MCF 10A (cell line): ENCODE data around the gene AP1G1. TPM values are rescaled to one million over a fixed set of nuclear protein-coding genes. Genes with fewer than 3 reads are reported as not detected.
A peak's percentile ranks its signal among the peaks of the same experiment; 100 is the strongest.

ENCODE experiments used
- Bru-seq: library from RNA; stranded (reverse); fragments of 400-500 nt; gene quantifications from one replicate; lab custom pipeline; 2021; lab: Mats Ljungman, UMichigan
- BruChase-seq, 2 experiments: library from RNA; stranded (reverse); fragments of 400-500 nt; gene quantifications; one replicate each; lab custom pipeline; 2021; lab: Mats Ljungman, UMichigan
- BruUV-seq: library from RNA; stranded (reverse); fragments of 400-500 nt; replicated peaks from 2 replicates; lab custom pipeline; 2021; lab: Mats Ljungman, UMichigan
- CTCF ChIA-PET: fragments of 300-600 bp; sonication (Branson Sonifier 250); formaldehyde crosslinking; extraction: SDS; loops from one replicate; lab custom pipeline; 2021; ENCODE audit warnings: antibody characterized with exemption, inconsistent platforms; lab: Yijun Ruan, JAX
- POLR2A ChIA-PET: fragments of 300-600, 350-650 bp; sonication (Branson Sonifier 250); formaldehyde crosslinking; extraction: SDS; loops from one replicate; lab custom pipeline; 2020; ENCODE audit warnings: antibody characterized with exemption, inconsistent platforms; lab: Yijun Ruan, JAX
- DNase-seq: peaks from one replicate; pipeline ENCODE4 v3.0.0-alpha.2; 2018; ENCODE audit not compliant: unreplicated experiment
- H3K27ac Mint-ChIP-seq: one replicate; pipeline ENCODE4 v1.8.0; 2022; ENCODE audit warnings: mild to moderate bottlenecking, low read depth, mixed read lengths; ENCODE audit not compliant: unreplicated experiment
- H3K27me3 Mint-ChIP-seq: one replicate; pipeline ENCODE4 v1.8.0; 2022; ENCODE audit warnings: mixed read lengths; ENCODE audit not compliant: insufficient read depth, unreplicated experiment
- H3K36me3 Mint-ChIP-seq: one replicate; pipeline ENCODE4 v1.8.0; 2022; ENCODE audit warnings: mild to moderate bottlenecking, moderate library complexity, mixed read lengths; ENCODE audit not compliant: insufficient read depth, unreplicated experiment
- H3K4me1 Mint-ChIP-seq: one replicate; pipeline ENCODE4 v1.8.0; 2022; ENCODE audit warnings: mixed read lengths; ENCODE audit not compliant: insufficient read depth, unreplicated experiment
- H3K4me3 Mint-ChIP-seq: one replicate; pipeline ENCODE4 v1.8.0; 2022; ENCODE audit warnings: mild to moderate bottlenecking, moderate library complexity, mixed read lengths; ENCODE audit not compliant: unreplicated experiment
- H3K9me3 Mint-ChIP-seq: one replicate; pipeline ENCODE4 v1.8.0; 2022; ENCODE audit warnings: mixed read lengths; ENCODE audit not compliant: unreplicated experiment
- CTCF ChIP-seq: fragments of 200-600 bp; IDR thresholded peaks from one replicate; pipeline ENCODE4 v1.8.0; 2022; ENCODE audit warnings: antibody characterized with exemption, mild to moderate bottlenecking; ENCODE audit not compliant: unreplicated experiment
- intact Hi-C: fragments of 100-400 bp; cut with micrococcal nuclease; formaldehyde crosslinking; loops from 2 replicates; pipeline ENCODE4 v1.14.1; 2022
- long read RNA-seq: library from polyadenylated mRNA; stranded (forward); transcript quantifications from one replicate; pipeline ENCODE4 v2.0.0, GENCODE V29; 2022
- total RNA-seq: library from RNA; stranded (reverse); gene quantifications from 2 replicates; pipeline ENCODE4 v1.2.3, GENCODE V29; 2022

AP1G1 gene
- total RNA-seq, result 99.5 and 100 TPM in 2 replicates
- Bru-seq, nascent RNA, result percentile 89 among the genes with signal in this experiment
- percentile 96 among the genes with signal in this experiment for BruChase-seq, experiment 1, labeled RNA remaining after a 6-hour chase
- BruChase-seq, experiment 2, labeled RNA remaining after a 2-hour chase, result percentile 94 among the genes with signal in this experiment
- long read RNA-seq, full-length matches to known transcripts, result 29 of 85 reads
- long read RNA-seq, partial matches to known transcripts, result 13 of 85 reads
- long read RNA-seq, other reads (novel, unspliced or antisense), result 43 of 85 reads

DNA sequence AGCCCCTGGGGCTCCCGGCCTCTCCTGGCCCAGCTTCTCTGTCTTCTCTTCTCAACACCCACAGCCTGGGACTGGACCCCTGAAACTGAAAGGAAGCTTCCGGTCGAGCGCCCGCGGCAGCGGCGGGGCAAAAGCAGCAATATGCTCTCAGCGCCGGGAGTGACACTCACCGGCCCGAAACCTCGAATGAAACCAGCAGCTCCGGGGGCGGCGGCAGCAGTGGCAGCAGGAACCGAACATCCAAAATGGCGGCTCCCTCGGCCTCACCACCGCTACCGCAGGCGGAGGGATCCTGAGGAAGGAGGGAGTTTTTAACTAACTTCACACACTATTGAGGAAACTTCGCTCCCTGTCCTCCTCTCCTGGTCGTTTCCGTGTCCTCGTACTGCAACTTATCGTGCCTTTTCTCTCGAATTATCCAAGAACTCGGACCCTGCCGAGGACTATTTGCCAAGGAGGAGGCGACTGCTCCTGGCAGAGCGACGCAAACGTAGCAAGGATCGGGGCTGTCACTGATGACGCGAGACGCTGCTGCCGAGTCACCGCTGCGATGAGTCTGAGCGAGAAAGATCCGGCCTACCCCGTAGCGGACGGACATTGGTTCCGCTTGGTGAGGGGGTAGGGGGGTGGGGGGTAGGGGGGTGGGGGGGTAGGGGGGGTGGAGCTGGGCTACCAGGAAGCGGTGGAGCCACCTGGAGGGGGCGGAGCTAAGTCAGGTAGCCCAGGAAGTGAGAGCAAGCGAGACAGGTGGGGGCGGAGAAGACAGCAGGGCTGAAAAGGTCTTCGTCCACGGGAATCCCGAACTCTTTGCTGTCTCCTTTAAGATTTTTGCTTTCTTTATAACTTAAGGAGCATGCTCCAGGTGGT lies at the start of gene AP1G1:
TSS of gene AP1G1 (minus strand) at position 242 of the 867 bp plus-strand sequence. CDS start 19,355 bp downstream, outside the sequence.
- H3K4me1 Mint-ChIP-seq, result no peaks in the 10 kb centered on the region
- no peaks in the 10 kb centered on the region for H3K27me3 Mint-ChIP-seq
- no peak for TF ChIP-seq CTCF
- ChIA-PET CTCF (interaction anchor here (0.6 to 3.0 kb wide), 5 partner anchors 18 to 91 kb away, joined by 3 to 21 read pairs (median 3); no protein-coding TSS in a partner anchor), POLR2A (interaction anchor here (0.6 to 4.5 kb wide), 31 partner anchors 8 to 1511 kb away, joined by 3 to 66 read pairs (median 7); partner anchors contain the start of genes ATXN1L, DDX19A, DHX38 and IST1)
- intact Hi-C loops, result loop anchor here (1.0 to 2.0 kb wide), 3 partner anchors 36 to 152 kb away; partner anchors contain the start of genes ATXN1L and IST1
- peak; percentile 97 for DNase-seq
- peaks cover 21% of the 10 kb centered on the region for H3K36me3 Mint-ChIP-seq
- peak within 1 kb of the TSS; percentile 84 for H3K4me3 Mint-ChIP-seq
- TSS peak; percentile 55 for BruUV-seq
- H3K9me3 Mint-ChIP-seq, result no peaks in the 10 kb centered on the region
- peak within 1 kb of the TSS; percentile 100 for H3K27ac Mint-ChIP-seq

- POLR2A ChIA-PET, result interaction anchor here (2.8 kb wide), 1 partner anchor 10 kb away, joined by 11 read pairs; the partner anchor contains the start of gene ATXN1L
- Mint-ChIP-seq H3K27me3 (no peaks in the 10 kb centered on the region), H3K36me3 (peaks cover 25% of the 10 kb centered on the region), H3K27ac (no peak overlapping the region), H3K9me3 (no peaks in the 10 kb centered on the region), H3K4me3 (no peak overlapping the region), H3K4me1 (no peaks in the 10 kb centered on the region)
- no peak for DNase-seq
- CTCF ChIA-PET, result interaction anchor here (1.1 to 1.5 kb wide), 3 partner anchors 8 to 26 kb away, joined by 3 to 4 read pairs (median 4); no protein-coding TSS in a partner anchor
- BruUV-seq, result no TSS peak
- TF ChIP-seq CTCF, result no peak
- intact Hi-C loops, result no loop called here
Observed at GRCh38 chr16:71855937-71856662, 47.5 kb upstream of the AP1G1 start.

GRCh38 chr16:71854369-71854948 lies 45.8 kb upstream of the AP1G1 start:
- no peak overlapping the region for H3K27ac Mint-ChIP-seq
- no peak overlapping the region for H3K4me3 Mint-ChIP-seq
- BruUV-seq, result no TSS peak
- DNase-seq, result no peak
- intact Hi-C loops, result no loop called here
- no peaks in the 10 kb centered on the region for H3K4me1 Mint-ChIP-seq
- no peaks in the 10 kb centered on the region for H3K9me3 Mint-ChIP-seq
- TF ChIP-seq CTCF, result no peak
- CTCF ChIA-PET, result interaction anchor here (1.1 kb wide), 1 partner anchor 10 kb away, joined by 4 read pairs; no protein-coding TSS in a partner anchor
- no peaks in the 10 kb centered on the region for H3K27me3 Mint-ChIP-seq
- POLR2A ChIA-PET, result interaction anchor here (2.8 kb wide), 1 partner anchor 9 kb away, joined by 11 read pairs; the partner anchor contains the start of gene ATXN1L
- peaks cover 36% of the 10 kb centered on the region for H3K36me3 Mint-ChIP-seq
